Small intestine (tissue), 7 donors: ENCODE results near the gene ATG101. TPM values are rescaled to one million over a fixed set of nuclear protein-coding genes. Genes with fewer than 3 reads are reported as not detected.
A peak's percentile ranks its signal among the peaks of the same experiment; 100 is the strongest.
"Not testable (repeated sequence)": the region's sequence is repeated elsewhere in the genome, so short reads cannot be mapped to it uniquely, and the experiment has no call there.

ENCODE experiments used
- DNase-seq, 2 donors: peaks; one replicate each; pipeline versions ENCODE4 v3.0.0 to v3.0.0-alpha.2; 2013
- FAIRE-seq: peaks from 2 replicates; lab custom pipeline; 2012; peaks lifted over from hg19 to GRCh38; lab: Jason Lieb, UNC
- H3K27ac ChIP-seq, 3 donors: one replicate each; pipeline ENCODE4 v1.5.1; 2013; ENCODE audit warnings: low read length in 2 of 3, mild to moderate bottlenecking in 2 of 3, control low read depth in 1 of 3, inconsistent platforms in 1 of 3, low read depth in 1 of 3, moderate library complexity in 1 of 3
- H3K27me3 ChIP-seq, 3 donors: one replicate each; pipeline ENCODE4 v1.6.1; 2013; ENCODE audit warnings: low read length in 3 of 3, inconsistent platforms in 1 of 3; ENCODE audit not compliant: control insufficient read depth in 3 of 3, insufficient read depth in 3 of 3
- H3K36me3 ChIP-seq, 3 donors: one replicate each; pipeline ENCODE4 v1.6.1; 2013; ENCODE audit warnings: low read length in 3 of 3, inconsistent platforms in 1 of 3, low read depth in 1 of 3, mild to moderate bottlenecking in 1 of 3, moderate library complexity in 1 of 3; ENCODE audit not compliant: control insufficient read depth in 3 of 3, insufficient read depth in 2 of 3
- H3K4me1 ChIP-seq, 3 donors: one replicate each; pipeline ENCODE4 v1.6.1; 2013; ENCODE audit warnings: low read length in 2 of 3, inconsistent platforms in 1 of 3, low read depth in 1 of 3, mild to moderate bottlenecking in 1 of 3, moderate library complexity in 1 of 3; ENCODE audit not compliant: control insufficient read depth in 3 of 3, insufficient read depth in 2 of 3
- H3K4me3 ChIP-seq, 3 donors: one replicate each; pipeline ENCODE4 v1.5.1; 2013; ENCODE audit warnings: low read length in 3 of 3, control low read depth in 1 of 3, inconsistent platforms in 1 of 3, low read depth in 1 of 3, mild to moderate bottlenecking in 1 of 3, moderate library complexity in 1 of 3
- H3K9me3 ChIP-seq, 2 donors: one replicate each; pipeline ENCODE4 v1.6.1; 2013; ENCODE audit warnings: low read depth in 1 of 2, low read length in 1 of 2; ENCODE audit not compliant: control insufficient read depth in 2 of 2, insufficient read depth in 1 of 2
- WGBS, 3 donors: extraction: QIAGEN DNeasy Blood & Tissue Kit; methylation state at CpG; one replicate each; pipeline ENCODE4 v1.1.7; 2013; 5-methylcytosine and 5-hydroxymethylcytosine counted together
- polyA plus RNA-seq, 4 donors: library from polyadenylated mRNA; stranded (reverse) in 3 of 4; unstranded in 1 of 4; fragments of 200-250 nt in 3 of 4; fragments of 120-200 nt in 1 of 4; gene quantifications; one replicate each; pipeline versions ENCODE4 v1.2.1 to v1.2.3, GENCODE V29; 2013
- donor health status: healthy with polysubstance abuse.
- donor health status: control.
- donor health status: control.
- donor health status: Bipolar disorder and iron deficiency.
- donor health status: healthy.

ATG101 gene
- polyA plus RNA-seq, 4 donors, result 26.7 to 65.1 (median 55.5) TPM

DNA sequence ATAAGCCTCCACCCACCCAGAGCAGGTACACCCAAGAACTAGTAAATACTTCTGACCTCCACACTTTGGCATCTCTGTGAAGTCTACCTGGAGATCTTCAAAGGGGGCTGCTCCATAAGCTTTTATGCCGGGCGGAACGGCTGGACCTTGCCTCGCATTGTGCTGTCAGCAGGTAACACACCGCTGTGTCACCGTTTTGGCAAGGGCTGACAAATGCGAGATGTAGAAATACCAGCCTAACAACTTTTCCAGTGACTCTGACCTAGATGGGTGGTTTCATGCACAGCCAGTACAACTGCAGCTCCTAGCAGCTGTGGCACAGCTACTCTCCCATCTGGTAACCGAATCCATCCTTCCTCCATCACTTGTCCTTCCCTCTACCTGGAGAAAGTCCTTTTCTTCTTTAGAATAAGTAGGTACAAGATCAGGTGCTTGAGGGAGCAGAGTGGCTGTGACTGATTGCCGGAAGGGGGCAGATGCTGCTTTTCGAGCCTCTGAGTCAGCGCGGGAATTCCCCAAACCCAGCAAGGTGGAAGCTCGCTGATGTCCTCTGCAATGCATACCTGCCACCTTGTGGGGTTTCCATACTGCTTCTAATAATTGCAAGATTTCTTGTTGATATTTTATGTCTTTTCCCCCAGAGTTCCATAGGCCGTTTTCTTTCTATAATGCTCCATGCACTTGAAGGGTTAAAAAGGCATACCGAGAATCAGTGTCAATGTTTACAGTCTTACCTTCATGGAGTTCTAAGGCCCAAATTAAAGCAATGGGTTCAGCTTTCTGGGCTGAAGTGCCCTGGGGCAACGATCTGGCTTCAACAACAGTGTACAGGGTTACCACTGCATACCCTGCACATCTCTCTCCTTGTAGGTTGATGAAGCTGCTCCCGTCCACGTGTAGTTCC, 46.7 kb downstream of the ATG101 start:
- not testable (repeated sequence) for H3K36me3 ChIP-seq, H3K9me3 ChIP-seq, FAIRE-seq, H3K27me3 ChIP-seq, H3K27ac ChIP-seq, H3K4me3 ChIP-seq
- H3K4me1 ChIP-seq, result peaks cover 0 to 28% (median 6%) of the 10 kb centered on the region in 3 donors
- WGBS, 3 donors, result 13 to 40% (median 24%) methylated on average over 18 of the region's 18 CpGs
- peak; percentile 70 to 78 for DNase-seq

- H3K27me3 ChIP-seq, H3K27ac ChIP-seq, FAIRE-seq, H3K36me3 ChIP-seq, H3K4me3 ChIP-seq, H3K9me3 ChIP-seq: not testable (repeated sequence)
- WGBS, 3 donors, result 36 to 76% (median 51%) methylated on average over 20 of the region's 20 CpGs
- peaks cover 0 to 28% (median 6%) of the 10 kb centered on the region in 3 donors for H3K4me1 ChIP-seq
- DNase-seq, result peak in 1 of 2 donors; percentile 44
These were observed 48.2 kb downstream of the ATG101 start for GRCh38 chr12:52117806-52118475.

GRCh38 chr12:52119398-52120254, 49.8 kb downstream of the ATG101 start:
- Histone ChIP-seq H3K27ac (peak overlapping the region in 1 of 3 donors; percentile 58), H3K4me3 (no peak overlapping the region), H3K36me3 (no peaks in the 10 kb centered on the region), H3K4me1 (peaks cover 0 to 28% (median 6%) of the 10 kb centered on the region in 3 donors), H3K27me3 (peaks cover 0 to 3% (median 0%) of the 10 kb centered on the region in 3 donors), H3K9me3 (no peaks in the 10 kb centered on the region)
- 6 to 19% (median 8%) methylated on average over 21 to 23 of the region's 23 CpGs for WGBS, 3 donors
- FAIRE-seq (no peak), DNase-seq (peak; percentile 59 to 82)

DNA sequence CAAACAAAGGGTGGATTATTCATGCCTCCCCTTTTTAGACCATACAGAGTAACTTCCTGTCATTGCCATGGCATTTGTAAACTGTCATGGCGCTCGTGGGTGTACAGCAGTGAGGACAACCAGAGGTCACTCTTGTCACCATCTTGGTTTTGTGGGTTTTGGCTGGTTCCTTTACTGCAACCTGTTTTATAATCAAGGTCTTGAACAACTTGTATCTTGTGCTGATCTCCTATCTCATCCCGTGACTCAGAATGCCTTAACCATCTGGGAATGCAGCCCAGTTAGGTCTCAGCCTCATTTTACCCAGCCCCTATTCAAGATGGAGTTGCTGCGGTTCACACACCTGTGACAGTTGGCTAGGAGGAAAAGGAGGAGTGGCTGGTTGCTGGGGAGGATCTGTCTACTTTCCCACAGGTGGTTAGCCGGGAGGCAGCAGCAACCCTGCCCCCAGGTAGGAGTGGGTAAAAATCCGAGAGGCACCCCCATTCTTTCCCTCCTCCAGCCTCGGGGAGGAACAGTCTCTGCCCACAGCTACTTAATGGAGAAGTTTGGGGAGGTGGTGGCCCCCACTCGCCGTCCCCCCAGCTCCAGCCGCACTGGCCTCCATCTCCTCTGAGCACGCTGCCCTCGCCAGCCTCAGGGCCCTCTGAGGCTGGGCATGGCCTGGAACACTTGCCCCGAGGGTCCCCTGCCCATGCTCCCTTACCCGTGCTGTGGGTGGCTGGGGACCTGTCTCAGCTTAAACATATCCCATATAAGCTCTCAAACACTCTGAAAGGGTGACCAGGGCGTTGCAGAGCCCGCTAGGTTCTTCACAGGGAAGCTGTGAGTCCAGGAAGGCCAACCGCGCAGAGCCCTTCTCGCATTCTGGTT, 51.4 kb downstream of the ATG101 start:
- FAIRE-seq (no peak), DNase-seq (no peak)
- peaks cover 0 to 23% (median 6%) of the 10 kb centered on the region in 3 donors for H3K4me1 ChIP-seq
- H3K36me3 ChIP-seq, result no peaks in the 10 kb centered on the region
- 59 to 70% (median 67%) methylated on average over 19 of the region's 19 CpGs for WGBS, 3 donors
- peaks cover 0 to 3% (median 0%) of the 10 kb centered on the region in 3 donors for H3K27me3 ChIP-seq
- no peaks in the 10 kb centered on the region for H3K9me3 ChIP-seq
- H3K4me3 ChIP-seq, result no peak overlapping the region
- peak overlapping the region in 1 of 3 donors; percentile 32 for H3K27ac ChIP-seq

GRCh38 chr12:52121824-52122539, 52.2 kb downstream of the ATG101 start:
- H3K4me1 ChIP-seq, result peaks cover 0 to 18% (median 6%) of the 10 kb centered on the region in 3 donors
- H3K27me3 ChIP-seq, result peaks cover 0 to 3% (median 0%) of the 10 kb centered on the region in 3 donors
- no peak overlapping the region for H3K4me3 ChIP-seq
- no peak overlapping the region for H3K27ac ChIP-seq
- H3K36me3 ChIP-seq, result no peaks in the 10 kb centered on the region
- DNase-seq (peak; percentile 52 to 73), FAIRE-seq (no peak)
- 13 to 14% (median 14%) methylated on average over 16 to 18 of the region's 18 CpGs for WGBS, 3 donors
- no peaks in the 10 kb centered on the region for H3K9me3 ChIP-seq

GRCh38 chr12:52122540-52122871, 52.7 kb downstream of the ATG101 start:
- no peak overlapping the region for H3K27ac ChIP-seq
- peaks cover 0 to 18% (median 6%) of the 10 kb centered on the region in 3 donors for H3K4me1 ChIP-seq

DNA sequence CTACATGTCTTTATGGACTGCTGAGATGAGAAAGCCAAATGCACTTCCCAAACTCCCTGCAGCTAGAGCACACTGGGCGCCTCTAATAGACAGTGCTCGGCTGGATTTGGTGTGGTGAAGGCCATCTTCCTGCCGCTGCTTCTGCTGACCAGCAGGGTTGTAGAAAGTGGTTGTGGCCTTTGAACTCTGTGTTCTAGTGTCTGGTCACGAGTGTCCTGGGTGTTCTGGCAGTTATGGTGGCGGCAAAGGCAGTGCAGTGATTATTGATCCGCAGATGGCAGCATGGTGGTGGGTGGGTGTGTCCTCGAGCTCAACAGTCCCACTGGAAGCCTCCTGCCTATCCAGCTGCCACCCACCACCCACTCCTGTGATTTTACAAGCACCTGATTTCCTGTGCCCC, 53.1 kb downstream of the ATG101 start:
- FAIRE-seq, result no peak
- peaks cover 0 to 18% (median 6%) of the 10 kb centered on the region in 3 donors for H3K4me1 ChIP-seq
- no peak overlapping the region for H3K4me3 ChIP-seq
- peaks cover 0 to 3% (median 0%) of the 10 kb centered on the region in 3 donors for H3K27me3 ChIP-seq
- no peaks in the 10 kb centered on the region for H3K9me3 ChIP-seq
- WGBS, 3 donors, result 54 to 78% (median 64%) methylated on average over 7 of the region's 7 CpGs
- no peak overlapping the region for H3K27ac ChIP-seq
- no peaks in the 10 kb centered on the region for H3K36me3 ChIP-seq
- DNase-seq, result no peak

More at GRCh38 chr12:52122540-52122871, 52.7 kb downstream of the ATG101 start:
- no peak for DNase-seq
- 54 to 78% (median 65%) methylated on average over 4 of the region's 4 CpGs for WGBS, 3 donors
- Histone ChIP-seq H3K36me3 (no peaks in the 10 kb centered on the region), H3K27me3 (peaks cover 0 to 3% (median 0%) of the 10 kb centered on the region in 3 donors), H3K9me3 (no peaks in the 10 kb centered on the region), H3K4me3 (no peak overlapping the region)
- no peak for FAIRE-seq
